ENCODE measurements around the gene IL22RA1. TPM values are rescaled to one million over a fixed set of nuclear protein-coding genes. Genes with fewer than 3 reads are reported as not detected.

IL22RA1 gene
- total RNA-seq, 1 experiment from 2014 or later = 0.13 TPM

DNA sequence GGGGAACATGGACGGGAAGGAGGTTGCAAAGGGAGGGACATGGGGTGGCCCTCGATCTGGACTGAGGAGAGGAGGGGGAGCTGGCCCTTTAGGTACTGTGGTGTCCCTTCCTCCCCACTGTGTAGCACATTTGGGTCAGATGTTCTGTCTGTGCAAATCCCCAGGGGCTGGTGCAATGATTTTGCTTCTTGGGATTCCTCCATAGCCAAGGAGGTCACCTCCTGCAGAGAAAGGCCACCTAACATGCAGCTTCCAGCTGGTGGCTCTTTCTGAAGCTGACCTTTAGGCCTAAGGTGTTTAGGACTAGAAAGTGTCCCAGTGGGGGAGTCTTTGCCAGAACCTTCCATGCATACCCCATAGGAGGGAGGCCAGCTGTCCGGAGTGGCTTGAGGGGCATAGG lies 22.0 kb downstream of the IL22RA1 start:
- Histone ChIP-seq H3K27me3 (ENCODE audit: insufficient read depth, low read length) (no peaks in the 10 kb centered on the region), H3K14ac (ENCODE audit: insufficient read depth, low read length) (no peak overlapping the region), H3K79me2 (ENCODE audit: insufficient read depth, low read length) (no peaks in the 10 kb centered on the region), H3K4me2 (ENCODE audit: insufficient read depth, insufficient read length, low read length) (no peak overlapping the region), H3K79me1 (ENCODE audit: insufficient read depth, low read depth, low read length, poor library complexity, severe bottlenecking) (no peaks in the 10 kb centered on the region), H3K9me3 (ENCODE audit: control insufficient read depth, low read depth, low read length) (no peaks in the 10 kb centered on the region), H3K4ac (ENCODE audit: low read depth, low read length) (no peak overlapping the region), H2BK15ac (ENCODE audit: low read depth, low read length) (no peak overlapping the region), H3K9ac (ENCODE audit: extremely low read depth, insufficient read length, low read length) (no peak overlapping the region), H2AK5ac (ENCODE audit: insufficient read length, low read length) (no peak overlapping the region), H2BK120ac (ENCODE audit: low read depth, low read length, poor library complexity, severe bottlenecking) (no peak overlapping the region), H3K56ac (ENCODE audit: insufficient read length, low read depth, low read length) (no peak overlapping the region), H2AFZ (ENCODE audit: low read length) (no peak overlapping the region), H3K23me2 (ENCODE audit: insufficient read length, low read depth, low read length, poor library complexity, severe bottlenecking) (no peaks in the 10 kb centered on the region), H3K23ac (ENCODE audit: insufficient read length, low read depth, low read length) (no peak overlapping the region), H2BK5ac (ENCODE audit: insufficient read length, low read length) (no peak overlapping the region), H2BK20ac (ENCODE audit: low read depth, low read length, poor library complexity, severe bottlenecking) (no peak overlapping the region), H2BK12ac (ENCODE audit: insufficient read length, low read depth, low read length) (no peak overlapping the region), H4K8ac (replicated peaks; ENCODE audit: insufficient read length, low read depth, low read length) (no peak overlapping the region), H3T11ph (ENCODE audit: low read length) (no peak overlapping the region), H3K18ac (ENCODE audit: insufficient read length, low read depth, low read length) (no peak overlapping the region), H3K4me1 (ENCODE audit: insufficient read depth, low read length) (no peaks in the 10 kb centered on the region), H3K27ac (ENCODE audit: insufficient read length, low read depth, low read length) (no peak overlapping the region), H4K5ac (ENCODE audit: insufficient read length, low read depth, low read length) (no peak overlapping the region), H4K20me1 (ENCODE audit: control insufficient read depth, insufficient read depth, insufficient read length) (no peaks in the 10 kb centered on the region), H4K91ac (ENCODE audit: insufficient read length, low read depth, low read length) (no peak overlapping the region)
- no peaks in the 10 kb centered on the region; the same call in none of the 2 replicates for H3K27me3 Mint-ChIP-seq (ENCODE audit: low read depth)
- peaks cover 10 to 13% of the 10 kb centered on the region in 2 experiments; a peak in 3 of 4 replicates for H3K4me1 Mint-ChIP-seq
- no peaks in the 10 kb centered on the region for H3K36me3 Mint-ChIP-seq (ENCODE audit: insufficient read depth in 1 of 3, low read depth in 3 of 3)
- TF ChIP-seq, protein P1, sequence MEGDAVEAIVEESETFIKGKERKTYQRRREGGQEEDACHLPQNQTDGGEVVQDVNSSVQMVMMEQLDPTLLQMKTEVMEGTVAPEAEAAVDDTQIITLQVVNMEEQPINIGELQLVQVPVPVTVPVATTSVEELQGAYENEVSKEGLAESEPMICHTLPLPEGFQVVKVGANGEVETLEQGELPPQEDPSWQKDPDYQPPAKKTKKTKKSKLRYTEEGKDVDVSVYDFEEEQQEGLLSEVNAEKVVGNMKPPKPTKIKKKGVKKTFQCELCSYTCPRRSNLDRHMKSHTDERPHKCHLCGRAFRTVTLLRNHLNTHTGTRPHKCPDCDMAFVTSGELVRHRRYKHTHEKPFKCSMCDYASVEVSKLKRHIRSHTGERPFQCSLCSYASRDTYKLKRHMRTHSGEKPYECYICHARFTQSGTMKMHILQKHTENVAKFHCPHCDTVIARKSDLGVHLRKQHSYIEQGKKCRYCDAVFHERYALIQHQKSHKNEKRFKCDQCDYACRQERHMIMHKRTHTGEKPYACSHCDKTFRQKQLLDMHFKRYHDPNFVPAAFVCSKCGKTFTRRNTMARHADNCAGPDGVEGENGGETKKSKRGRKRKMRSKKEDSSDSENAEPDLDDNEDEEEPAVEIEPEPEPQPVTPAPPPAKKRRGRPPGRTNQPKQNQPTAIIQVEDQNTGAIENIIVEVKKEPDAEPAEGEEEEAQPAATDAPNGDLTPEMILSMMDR (conservative IDR thresholded peaks at IDR 0.05) = no peak
- WGBS (ENCODE audit: extremely low coverage, insufficient read length, low lambda C conversion rate) = no CpG with 5 or more reads among the region's 3 CpGs
- H3K27ac Mint-ChIP-seq = peak overlapping the region in 1 of 3 experiments; percentile 96; a peak in 1 of 7 replicates
- DNase-seq = no peak
- no peaks in the 10 kb centered on the region for H3K9me3 Mint-ChIP-seq
- no peak overlapping the region for H3K4me3 Mint-ChIP-seq

All from H9 (cell line).